Superior temporal gyrus (tissue), 1 donor: ENCODE results near the gene RNU6-7.

Experiments
- DNase-seq: peaks from one replicate; pipeline ENCODE4 v3.0.0-alpha.2; 2016; ENCODE audit errors: extremely low spot score

RNU6-7 gene

DNA sequence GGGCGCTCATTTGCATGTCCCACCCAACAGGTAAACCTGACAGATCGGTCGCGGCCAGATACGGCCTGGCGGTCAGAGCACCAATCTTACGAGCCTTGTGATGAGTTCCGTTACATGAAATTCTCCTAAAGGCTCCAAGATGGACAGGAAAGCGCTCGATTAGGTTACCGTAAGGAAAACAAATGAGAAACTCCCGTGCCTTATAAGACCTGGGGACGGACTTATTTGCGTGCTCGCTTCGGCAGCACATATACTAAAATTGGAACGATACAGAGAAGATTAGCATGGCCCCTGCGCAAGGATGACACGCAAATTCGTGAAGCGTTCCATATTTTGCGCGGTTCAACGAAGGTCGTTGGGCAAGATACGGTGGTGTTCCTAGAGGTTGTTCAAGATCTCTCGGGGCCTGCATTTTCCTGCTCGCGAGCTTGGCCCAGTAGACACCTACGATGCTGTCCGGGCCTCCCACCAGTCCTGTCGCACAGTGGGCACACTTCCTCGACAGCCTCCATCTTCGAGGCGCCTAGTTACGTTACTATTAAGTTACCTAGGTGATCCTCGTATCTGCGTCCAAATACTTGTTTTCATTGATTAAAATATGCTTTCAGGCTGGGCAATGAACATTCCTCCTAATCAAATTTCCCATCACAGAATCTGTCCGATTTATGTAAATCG lies at the start of gene RNU6-7:
Gene RNU6-7, plus strand, starts transcription at position 230 of the 675 bp plus-strand sequence.
- DNase-seq: peak; percentile 61

- no peak for DNase-seq
Measured at GRCh38 chr14:32166029-32166428, 35.8 kb upstream of the RNU6-7 start.

GRCh38 chr14:32166924-32167323 lies 34.9 kb upstream of the RNU6-7 start:
- no peak for DNase-seq

GRCh38 chr14:32167907-32168306 lies 33.9 kb upstream of the RNU6-7 start:
- no peak for DNase-seq

DNA sequence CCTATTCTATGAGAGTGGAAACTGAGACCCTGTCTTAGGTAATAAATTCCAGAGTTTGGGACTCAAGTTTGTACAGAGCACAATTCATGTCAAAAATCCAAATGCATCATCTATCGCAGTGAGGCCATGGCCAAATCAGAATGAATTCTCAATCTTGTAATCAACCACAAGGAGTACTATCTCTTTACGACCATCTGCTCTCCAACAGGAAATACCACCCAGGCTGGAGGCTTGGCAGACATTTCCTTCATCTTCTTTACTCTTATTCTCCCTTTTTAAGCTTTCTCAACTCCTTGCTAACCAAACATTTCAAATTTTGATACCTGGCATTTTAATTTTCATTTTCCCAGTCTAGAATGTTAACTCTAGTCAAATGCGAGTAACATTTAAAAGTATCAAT lies 32.7 kb upstream of the RNU6-7 start:
- no peak for DNase-seq

DNA sequence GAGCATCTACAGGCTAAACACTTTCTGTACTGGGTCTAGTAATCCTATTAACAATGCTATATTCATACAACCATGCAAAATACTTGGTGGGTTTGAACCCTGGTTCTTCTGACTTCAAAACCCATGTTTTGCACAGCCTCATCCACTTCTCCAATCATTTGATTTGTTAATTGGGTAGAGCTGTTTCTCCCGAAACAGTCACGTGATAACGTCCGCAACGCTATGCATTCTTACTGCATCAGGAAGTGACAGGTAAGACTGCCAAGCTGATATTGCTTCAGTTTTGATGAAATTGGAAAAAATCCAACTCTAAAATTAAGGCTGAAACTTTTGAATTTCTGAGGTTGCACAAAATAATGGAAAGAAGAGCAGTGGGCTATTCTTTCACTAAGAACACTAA lies 30.4 kb upstream of the RNU6-7 start:
- no peak for DNase-seq

DNA sequence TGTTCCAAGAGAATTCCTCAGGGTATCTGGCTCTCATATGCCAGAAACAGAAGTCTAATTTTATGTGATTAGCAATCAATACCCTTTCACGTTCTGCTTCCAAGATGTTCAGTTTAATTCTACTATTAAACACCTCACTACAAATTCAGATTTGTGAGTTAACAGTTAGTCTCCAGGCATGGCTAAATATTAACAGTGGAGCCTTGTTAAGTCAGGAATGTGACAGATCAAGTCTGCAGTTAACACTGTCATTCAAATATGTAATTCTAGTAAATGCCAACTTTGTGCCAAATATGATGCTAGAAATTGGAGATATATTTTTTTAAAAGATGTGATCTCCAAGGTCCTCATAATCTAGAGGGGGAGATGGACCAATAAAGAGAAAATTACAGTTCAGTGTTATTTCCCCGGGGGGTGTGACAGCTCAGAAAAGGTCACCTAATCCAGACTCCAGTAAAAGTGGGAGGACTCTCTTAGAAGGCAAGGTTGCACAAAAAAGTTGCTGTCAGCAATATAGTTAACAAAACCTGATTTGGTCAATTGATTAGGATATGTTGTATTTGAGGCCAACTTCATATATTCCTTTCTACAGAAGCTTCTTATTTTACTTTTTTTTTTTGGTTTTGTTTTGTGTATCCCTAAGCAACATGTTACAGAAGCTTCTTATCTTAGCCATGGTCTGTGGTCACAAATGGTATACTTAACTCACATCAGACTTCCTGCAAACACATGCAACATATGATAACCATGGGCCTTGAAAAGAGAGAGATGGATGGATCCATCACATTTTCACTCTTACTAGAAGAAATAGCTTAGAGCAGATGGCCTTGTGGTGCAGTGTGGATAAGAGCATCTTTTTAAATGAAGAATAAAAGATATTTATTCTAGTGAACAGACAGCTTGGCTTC lies 18.4 kb upstream of the RNU6-7 start:
- DNase-seq: no peak

- no peak for DNase-seq
Measured at GRCh38 chr14:32185097-32185496, 16.7 kb upstream of the RNU6-7 start.

DNA sequence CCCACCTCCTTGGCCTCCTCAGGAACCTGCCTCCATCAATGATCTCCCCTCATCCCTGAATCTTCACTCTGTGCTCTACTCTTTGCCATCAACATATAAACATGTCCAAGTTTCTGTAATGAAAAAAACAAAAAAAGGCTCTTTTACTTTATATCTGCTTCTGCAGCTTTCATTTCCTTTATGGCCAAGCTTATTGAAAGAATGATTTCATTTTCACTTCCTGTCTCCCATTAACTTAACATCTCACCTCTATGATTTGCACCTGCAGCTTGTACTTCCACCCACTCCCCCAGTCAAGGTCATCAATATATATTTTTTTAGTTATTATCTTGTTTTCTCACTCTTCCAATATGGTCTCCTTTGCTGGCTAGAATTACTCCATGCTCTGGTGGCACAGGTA lies 15.6 kb upstream of the RNU6-7 start:
- DNase-seq: no peak

DNA sequence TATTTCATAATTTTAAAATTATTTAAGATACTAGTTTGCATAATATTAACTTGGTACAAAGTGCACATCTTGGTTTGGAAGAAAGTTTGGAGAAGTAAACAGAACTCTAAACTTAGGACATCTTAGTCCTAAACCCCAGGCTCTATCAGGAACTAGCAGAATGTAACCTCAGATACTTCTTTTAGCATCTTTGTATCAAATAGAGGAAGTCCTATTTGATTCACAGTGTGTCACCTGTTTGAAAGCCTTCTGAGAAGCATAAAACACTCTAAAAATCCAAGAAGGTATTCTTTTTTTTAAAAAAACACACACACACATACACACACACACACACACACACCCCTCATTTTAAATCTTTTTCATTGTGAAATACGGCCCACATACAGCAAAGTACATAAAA lies 12.0 kb upstream of the RNU6-7 start:
- no peak for DNase-seq

DNA sequence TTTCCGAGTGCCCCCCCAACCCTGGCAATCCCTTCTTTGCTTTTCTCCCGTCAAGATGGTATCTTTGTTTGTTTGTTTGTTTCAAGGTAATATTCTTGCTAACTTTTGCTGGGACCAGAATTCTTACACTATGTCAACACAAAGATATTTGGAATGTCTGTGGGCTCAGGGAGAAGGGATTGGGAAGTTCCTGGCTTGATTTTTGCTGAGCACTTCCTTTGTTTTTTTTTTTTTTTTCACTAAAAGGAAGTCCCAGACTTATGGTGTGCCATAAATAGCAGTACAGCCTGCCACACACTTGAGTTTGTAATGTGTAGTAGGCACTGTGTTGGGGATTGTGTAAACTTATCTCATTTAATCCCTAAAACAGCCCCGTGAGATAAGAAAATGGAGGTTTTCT lies 11.2 kb upstream of the RNU6-7 start:
- no peak for DNase-seq

DNA sequence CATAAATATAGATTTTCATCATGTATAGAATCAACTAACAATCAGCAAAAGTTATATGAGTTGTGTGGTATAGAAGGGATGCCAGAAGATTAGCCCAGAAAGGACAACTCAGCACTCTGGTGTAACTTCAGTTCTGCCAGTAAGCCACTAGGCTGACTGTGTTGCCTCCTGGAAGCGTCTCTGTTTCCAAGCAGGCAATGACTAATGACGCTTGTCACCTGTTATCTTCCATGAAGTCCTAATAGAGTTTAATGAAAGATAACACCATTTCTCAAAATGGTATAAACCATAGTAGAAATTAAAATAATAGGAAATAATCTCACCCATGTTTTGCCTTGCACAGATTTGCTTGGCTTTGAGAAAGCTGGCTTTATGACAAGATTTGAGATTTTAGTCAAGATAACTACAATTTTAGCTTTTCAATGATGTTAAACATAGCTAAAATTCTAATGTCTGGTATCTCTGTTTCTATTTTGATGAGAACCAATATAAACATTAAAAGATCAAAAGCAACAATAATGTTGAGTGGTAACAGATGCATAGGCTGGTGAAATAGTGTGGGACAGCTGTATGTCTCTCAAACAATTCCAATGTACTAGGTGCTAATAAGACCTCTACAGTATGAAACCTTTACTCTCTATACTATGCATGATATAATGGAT lies 9.0 kb upstream of the RNU6-7 start:
- DNase-seq: no peak

GRCh38 chr14:32193532-32193931 lies 8.3 kb upstream of the RNU6-7 start:
- no peak for DNase-seq

DNA sequence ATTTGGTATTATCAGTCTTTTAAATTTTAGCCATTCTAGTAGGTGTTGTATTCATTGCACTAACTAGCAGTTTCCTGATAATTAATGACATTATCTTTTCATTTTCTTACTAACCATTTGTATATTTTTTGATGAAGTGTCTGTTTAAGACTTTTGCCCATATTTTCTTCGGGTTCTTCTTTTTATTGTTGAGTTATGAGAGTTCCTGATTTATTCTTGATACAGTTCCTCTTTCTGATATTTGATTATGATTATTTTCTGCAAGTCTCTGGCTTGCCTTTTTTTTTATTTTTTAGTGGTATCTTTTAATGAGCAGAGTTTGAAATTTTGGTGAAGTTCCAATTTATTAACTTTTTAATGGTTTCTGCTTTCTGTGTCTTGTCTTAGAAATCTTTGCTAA lies 6.2 kb upstream of the RNU6-7 start:
- DNase-seq: no peak

GRCh38 chr14:32197919-32198318 lies 3.9 kb upstream of the RNU6-7 start:
- DNase-seq: no peak

GRCh38 chr14:32200368-32201192 lies 1.3 kb upstream of the RNU6-7 start:
- DNase-seq: peak; percentile 23

DNA sequence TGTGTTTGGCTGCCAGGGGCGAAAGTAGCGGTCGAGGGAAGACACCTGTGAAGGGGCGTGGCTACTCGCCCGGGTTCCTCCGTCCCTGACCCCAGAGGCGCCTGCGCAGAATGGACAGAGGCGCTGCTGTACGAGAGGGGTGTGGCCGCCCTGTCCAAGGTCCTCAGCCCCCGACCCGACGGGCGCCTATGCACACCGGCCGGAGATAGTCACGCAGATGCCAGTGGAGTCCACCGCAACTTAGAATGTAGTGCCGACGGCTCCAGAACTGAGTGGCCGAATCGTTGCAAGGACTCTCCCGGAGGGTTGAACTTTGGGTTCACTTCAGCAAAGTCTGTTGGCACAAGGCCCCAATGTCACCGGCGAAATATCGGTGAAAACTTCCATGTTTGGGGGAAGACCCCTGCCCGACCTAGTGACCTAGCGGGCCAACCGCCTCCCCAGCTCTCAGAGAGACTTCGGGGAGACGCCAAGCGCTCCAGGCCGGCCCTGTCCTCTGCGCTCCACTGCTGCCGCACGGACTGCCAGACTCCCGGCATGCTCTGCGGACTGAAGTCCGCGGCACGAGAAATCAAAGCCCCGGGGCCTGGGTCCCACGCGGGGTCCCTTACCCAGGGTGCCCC lies 541 bp upstream of the RNU6-7 start:
- DNase-seq: peak; percentile 71

GRCh38 chr14:32202491-32202997 lies 699 bp downstream of the RNU6-7 start:
- DNase-seq: peak; percentile 66

DNA sequence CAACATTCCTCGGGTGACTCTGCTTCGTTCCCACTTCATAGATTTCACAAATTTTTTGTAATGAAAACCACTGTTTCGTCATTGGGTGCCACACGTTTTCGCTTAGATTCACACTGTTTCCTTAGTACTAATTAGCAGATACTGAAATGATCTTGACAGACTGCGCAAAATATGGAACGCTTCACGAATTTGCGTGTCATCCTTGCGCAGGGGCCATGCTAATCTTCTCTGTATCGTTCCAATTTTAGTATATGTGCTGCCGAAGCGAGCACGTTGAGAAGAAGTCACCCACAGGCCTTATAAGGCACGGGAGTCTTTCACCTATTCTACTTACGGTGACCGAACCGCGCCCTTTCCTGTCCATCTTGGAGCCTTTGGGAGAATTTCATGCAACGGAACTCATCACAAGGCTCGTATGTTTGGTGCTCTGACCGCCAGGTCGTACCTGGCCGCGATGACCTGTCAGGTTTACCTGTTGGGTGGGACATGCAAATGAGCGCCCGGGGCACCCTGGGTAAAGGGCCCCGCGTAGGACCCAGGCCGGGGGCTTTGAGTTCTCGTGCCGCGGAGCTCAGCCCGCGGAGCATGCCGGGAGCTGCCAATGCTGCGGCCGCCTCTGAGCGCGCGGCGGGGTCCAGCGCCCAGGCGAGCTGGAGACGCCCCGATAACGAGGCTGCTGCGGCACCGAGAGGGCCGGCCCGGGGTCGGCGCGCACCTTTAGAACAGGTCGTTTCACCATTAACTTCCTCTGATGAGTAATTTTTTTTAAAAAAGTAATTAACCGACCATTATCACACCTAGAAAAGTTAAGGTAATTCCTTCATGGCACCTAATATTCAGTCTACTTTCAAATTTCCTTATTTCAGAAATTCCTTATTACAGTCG lies 1.4 kb downstream of the RNU6-7 start, which contains the start of gene RNU6-8:
Gene RNU6-8, minus strand, starts transcription at position 272 of the 885 bp plus-strand sequence.
- DNase-seq: peak; percentile 80

DNA sequence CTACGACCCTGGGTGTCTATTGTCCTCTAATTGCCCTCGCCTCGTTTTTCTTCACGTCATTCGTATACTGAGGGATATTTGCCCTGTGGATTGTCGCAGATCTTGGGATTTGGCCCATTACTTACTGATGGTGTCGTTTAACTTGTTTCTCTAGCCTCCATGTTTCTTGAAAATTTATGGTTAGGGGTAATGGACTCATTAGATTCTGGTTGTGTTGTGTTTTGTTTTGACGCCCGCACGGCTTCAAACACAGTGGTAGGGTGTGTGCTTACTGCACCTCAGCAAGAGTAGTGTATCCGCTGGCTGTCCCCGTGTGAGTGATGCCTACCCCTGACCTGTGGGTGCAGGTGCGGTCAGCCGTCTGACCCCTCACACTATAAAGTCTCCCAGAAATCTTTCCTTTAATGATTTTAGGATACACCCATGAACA lies 2.1 kb downstream of the RNU6-7 start:
- DNase-seq: peak; percentile 46
